ENCODE data around the gene LRGUK. TPM values are rescaled to one million over a fixed set of nuclear protein-coding genes. Genes with fewer than 3 reads are reported as not detected.

LRGUK gene
- polyA plus RNA-seq, 1 experiment, result not detected

DNA sequence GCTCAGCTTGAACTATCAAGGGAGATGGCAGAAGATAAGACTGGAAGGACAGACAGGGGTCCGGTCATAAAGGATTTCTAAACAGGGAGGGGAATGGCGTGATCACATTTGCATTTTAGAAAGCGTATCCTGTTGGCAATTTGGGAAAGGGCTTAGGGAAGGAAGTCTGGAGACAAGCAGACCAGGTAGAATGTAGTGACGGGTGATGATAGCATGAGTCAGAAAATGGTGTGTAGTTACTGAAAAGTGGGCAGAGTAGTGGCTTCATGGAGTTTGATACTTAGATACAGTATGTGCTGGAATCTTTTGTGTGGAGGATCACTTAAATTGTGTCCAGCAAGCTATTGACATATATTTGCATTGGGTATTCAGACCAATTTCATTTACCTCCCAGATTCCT lies 61.2 kb downstream of the LRGUK start:
- POLR2A ChIA-PET, result no interaction called here
- TF ChIP-seq, protein P1, sequence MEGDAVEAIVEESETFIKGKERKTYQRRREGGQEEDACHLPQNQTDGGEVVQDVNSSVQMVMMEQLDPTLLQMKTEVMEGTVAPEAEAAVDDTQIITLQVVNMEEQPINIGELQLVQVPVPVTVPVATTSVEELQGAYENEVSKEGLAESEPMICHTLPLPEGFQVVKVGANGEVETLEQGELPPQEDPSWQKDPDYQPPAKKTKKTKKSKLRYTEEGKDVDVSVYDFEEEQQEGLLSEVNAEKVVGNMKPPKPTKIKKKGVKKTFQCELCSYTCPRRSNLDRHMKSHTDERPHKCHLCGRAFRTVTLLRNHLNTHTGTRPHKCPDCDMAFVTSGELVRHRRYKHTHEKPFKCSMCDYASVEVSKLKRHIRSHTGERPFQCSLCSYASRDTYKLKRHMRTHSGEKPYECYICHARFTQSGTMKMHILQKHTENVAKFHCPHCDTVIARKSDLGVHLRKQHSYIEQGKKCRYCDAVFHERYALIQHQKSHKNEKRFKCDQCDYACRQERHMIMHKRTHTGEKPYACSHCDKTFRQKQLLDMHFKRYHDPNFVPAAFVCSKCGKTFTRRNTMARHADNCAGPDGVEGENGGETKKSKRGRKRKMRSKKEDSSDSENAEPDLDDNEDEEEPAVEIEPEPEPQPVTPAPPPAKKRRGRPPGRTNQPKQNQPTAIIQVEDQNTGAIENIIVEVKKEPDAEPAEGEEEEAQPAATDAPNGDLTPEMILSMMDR (IDR thresholded peaks at IDR 0.05; ENCODE audit: insufficient read depth, low read depth, low read length), result no peak
- Histone ChIP-seq H3K27me3 (ENCODE audit: control insufficient read depth, insufficient read depth, low read length) (no peaks in the 10 kb centered on the region), H3K36me3 (ENCODE audit: control insufficient read depth, insufficient read depth, low read length) (no peaks in the 10 kb centered on the region), H3K4me3 (ENCODE audit: low read depth, low read length) (no peak overlapping the region)
- DNase-seq (ENCODE audit: low read depth), result no peak
- CTCF ChIA-PET, result no interaction called here

DNA sequence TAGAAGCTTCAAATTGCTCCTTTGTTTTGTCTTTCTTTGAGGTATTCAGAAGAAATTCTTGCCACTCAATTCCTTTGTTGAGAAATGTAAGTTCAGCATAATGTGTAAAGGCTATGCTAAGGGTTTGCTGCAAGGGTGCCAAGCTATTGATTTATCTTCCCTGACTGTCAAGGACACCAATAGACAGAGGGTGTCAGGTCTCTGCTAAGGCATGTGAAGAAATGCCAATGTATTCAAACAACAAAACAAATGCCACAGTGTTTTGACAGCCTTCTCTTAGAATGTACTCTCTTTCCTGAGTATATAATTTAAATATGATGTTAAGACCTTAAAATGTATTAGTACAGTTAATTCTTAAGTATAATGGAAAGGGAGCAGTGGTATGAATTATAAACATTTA lies 62.4 kb downstream of the LRGUK start:
- no peaks in the 10 kb centered on the region for H3K27me3 ChIP-seq (ENCODE audit: control insufficient read depth, insufficient read depth, low read length)
- ChIA-PET CTCF (interaction anchor here (1.4 kb wide), 1 partner anchor 15 kb away, joined by 3 read pairs; no protein-coding TSS in a partner anchor), POLR2A (no interaction called here)
- DNase-seq (ENCODE audit: low read depth), result no peak
- H3K4me3 ChIP-seq (ENCODE audit: low read depth, low read length), result no peak overlapping the region
- H3K36me3 ChIP-seq (ENCODE audit: control insufficient read depth, insufficient read depth, low read length), result no peaks in the 10 kb centered on the region
- TF ChIP-seq, protein P1 (IDR thresholded peaks at IDR 0.05; ENCODE audit: insufficient read depth, low read depth, low read length), result no peak

DNA sequence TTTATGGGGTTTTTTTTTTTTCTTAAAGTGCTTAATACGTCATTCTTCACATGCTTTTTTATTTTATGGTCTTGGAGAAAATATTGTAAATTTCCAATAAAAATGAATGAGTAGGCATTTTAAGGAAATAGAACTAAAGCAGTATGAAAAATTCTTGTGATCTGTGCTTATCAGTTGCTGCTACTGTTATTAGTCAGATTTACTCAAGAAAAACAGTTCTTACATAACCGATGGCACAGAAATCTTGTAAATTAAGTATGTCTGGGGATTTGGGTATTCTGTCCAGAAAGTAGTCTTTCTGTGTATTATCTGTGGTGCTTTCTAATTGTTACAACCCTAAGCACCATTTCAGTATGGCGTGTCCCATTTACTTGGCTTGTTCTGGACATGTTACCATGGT lies 64.7 kb downstream of the LRGUK start:
- ChIA-PET CTCF (no interaction called here), POLR2A (no interaction called here)
- Histone ChIP-seq H3K36me3 (ENCODE audit: control insufficient read depth, insufficient read depth, low read length) (no peaks in the 10 kb centered on the region), H3K4me3 (ENCODE audit: low read depth, low read length) (no peak overlapping the region), H3K27me3 (ENCODE audit: control insufficient read depth, insufficient read depth, low read length) (no peaks in the 10 kb centered on the region)
- TF ChIP-seq, protein P1 (IDR thresholded peaks at IDR 0.05; ENCODE audit: insufficient read depth, low read depth, low read length), result no peak
- no peak for DNase-seq (ENCODE audit: low read depth)

DNA sequence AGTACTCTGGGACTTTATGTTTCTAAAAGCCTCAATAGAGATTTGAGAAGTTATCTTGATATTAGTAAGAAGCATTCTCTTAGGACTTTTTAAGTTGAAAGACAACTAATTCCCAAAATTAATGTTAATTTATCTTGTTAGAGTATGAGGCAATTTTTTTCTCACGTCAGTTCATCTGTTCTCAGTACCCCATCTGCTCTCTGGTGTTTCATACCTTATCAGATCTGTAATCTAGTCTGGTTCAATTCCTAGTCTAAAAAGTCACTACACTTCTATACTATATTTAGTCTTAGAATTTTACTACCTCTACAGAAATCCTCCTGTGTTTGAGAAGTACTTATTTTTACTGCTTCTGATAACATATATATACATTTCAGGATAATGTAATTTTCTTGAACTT lies 66.1 kb downstream of the LRGUK start:
- DNase-seq (ENCODE audit: low read depth), result no peak
- Histone ChIP-seq H3K4me3 (ENCODE audit: low read depth, low read length) (no peak overlapping the region), H3K36me3 (ENCODE audit: control insufficient read depth, insufficient read depth, low read length) (no peaks in the 10 kb centered on the region), H3K27me3 (ENCODE audit: control insufficient read depth, insufficient read depth, low read length) (no peaks in the 10 kb centered on the region)
- ChIA-PET CTCF (no interaction called here), POLR2A (no interaction called here)
- TF ChIP-seq, protein P1 (IDR thresholded peaks at IDR 0.05; ENCODE audit: insufficient read depth, low read depth, low read length), result no peak

DNA sequence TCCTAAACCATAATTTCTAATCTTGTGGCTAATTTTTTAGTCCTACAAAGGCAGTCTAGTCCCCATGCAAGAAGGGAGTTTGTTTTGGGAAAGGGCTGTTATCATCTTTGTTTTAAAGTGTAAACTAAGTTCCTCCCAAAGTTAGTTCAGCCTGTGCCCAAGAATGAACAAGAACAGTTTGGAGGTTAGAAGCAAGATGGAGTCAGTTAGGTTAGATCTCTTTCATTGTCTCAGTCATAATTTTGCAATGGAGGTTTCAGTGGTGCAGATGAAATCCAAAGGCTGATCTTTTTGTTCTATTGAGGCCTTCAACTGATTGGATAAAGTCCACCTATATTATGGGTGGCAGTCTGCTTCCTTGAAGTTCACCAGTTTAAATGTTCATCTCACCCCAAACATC lies 68.1 kb downstream of the LRGUK start:
- TF ChIP-seq, protein P1 (IDR thresholded peaks at IDR 0.05; ENCODE audit: insufficient read depth, low read depth, low read length), result no peak
- POLR2A ChIA-PET, result no interaction called here
- CTCF ChIA-PET, result no interaction called here
- no peaks in the 10 kb centered on the region for H3K36me3 ChIP-seq (ENCODE audit: control insufficient read depth, insufficient read depth, low read length)
- DNase-seq (ENCODE audit: low read depth), result no peak
- H3K4me3 ChIP-seq (ENCODE audit: low read depth, low read length), result no peak overlapping the region
- no peaks in the 10 kb centered on the region for H3K27me3 ChIP-seq (ENCODE audit: control insufficient read depth, insufficient read depth, low read length)
